Measurements from ENCODE around the gene MOBP.

MOBP gene

GRCh38 chr3:39491014-39491413 lies 23.5 kb downstream of the MOBP start:
- Mint-ChIP-seq H3K4me1 (ENCODE audit: low read depth in 2 of 2) (no peaks in the 10 kb centered on the region), H3K9me3 (no peaks in the 10 kb centered on the region), H3K36me3 (ENCODE audit: insufficient read depth) (no peaks in the 10 kb centered on the region), H3K27me3 (peaks cover 37 to 55% of the 10 kb centered on the region in 2 donors), H3K27ac (no peak overlapping the region), H3K4me3 (no peak overlapping the region)
- ATAC-seq (replicated peaks): no peak
- no peak for DNase-seq

- Mint-ChIP-seq H3K27me3 (peaks cover 38 to 56% of the 10 kb centered on the region in 2 donors), H3K27ac (no peak overlapping the region), H3K4me3 (no peak overlapping the region), H3K36me3 (ENCODE audit: insufficient read depth) (no peaks in the 10 kb centered on the region), H3K4me1 (ENCODE audit: low read depth in 2 of 2) (no peaks in the 10 kb centered on the region), H3K9me3 (no peaks in the 10 kb centered on the region)
- DNase-seq (no peak), ATAC-seq (replicated peaks) (no peak)
These were observed 24.4 kb downstream of the MOBP start for GRCh38 chr3:39491733-39492350.

GRCh38 chr3:39494781-39495180 lies 27.3 kb downstream of the MOBP start:
- H3K4me1 Mint-ChIP-seq (ENCODE audit: low read depth in 2 of 2): peaks cover 0 to 2% of the 10 kb centered on the region in 2 donors
- ATAC-seq (replicated peaks): no peak

GRCh38 chr3:39497753-39498152 lies 30.3 kb downstream of the MOBP start:
- Mint-ChIP-seq H3K4me1 (ENCODE audit: low read depth in 2 of 2) (peaks cover 0 to 2% of the 10 kb centered on the region in 2 donors), H3K27me3 (peaks cover 49 to 75% of the 10 kb centered on the region in 2 donors), H3K4me3 (no peak overlapping the region), H3K27ac (no peak overlapping the region), H3K36me3 (ENCODE audit: insufficient read depth) (no peaks in the 10 kb centered on the region), H3K9me3 (no peaks in the 10 kb centered on the region)
- no peak for DNase-seq
- ATAC-seq (replicated peaks): no peak

More at GRCh38 chr3:39494781-39495180, 27.3 kb downstream of the MOBP start:
- H3K27me3 Mint-ChIP-seq: peaks cover 44 to 67% of the 10 kb centered on the region in 2 donors
- no peak overlapping the region for H3K4me3 Mint-ChIP-seq
- H3K27ac Mint-ChIP-seq: no peak overlapping the region
- no peak for DNase-seq
- no peaks in the 10 kb centered on the region for H3K36me3 Mint-ChIP-seq (ENCODE audit: insufficient read depth)
- no peaks in the 10 kb centered on the region for H3K9me3 Mint-ChIP-seq

GRCh38 chr3:39499651-39500273 lies 32.3 kb downstream of the MOBP start:
- H3K4me1 Mint-ChIP-seq (ENCODE audit: low read depth in 2 of 2): peaks cover 0 to 2% of the 10 kb centered on the region in 2 donors
- H3K4me3 Mint-ChIP-seq: no peak overlapping the region
- ATAC-seq (replicated peaks) (no peak), DNase-seq (no peak)
- no peaks in the 10 kb centered on the region for H3K36me3 Mint-ChIP-seq (ENCODE audit: insufficient read depth)
- peaks cover 57 to 73% of the 10 kb centered on the region in 2 donors for H3K27me3 Mint-ChIP-seq
- H3K9me3 Mint-ChIP-seq: no peaks in the 10 kb centered on the region
- no peak overlapping the region for H3K27ac Mint-ChIP-seq

- Mint-ChIP-seq H3K4me3 (no peak overlapping the region), H3K9me3 (no peaks in the 10 kb centered on the region), H3K36me3 (ENCODE audit: insufficient read depth) (no peaks in the 10 kb centered on the region), H3K27me3 (peaks cover 57 to 72% of the 10 kb centered on the region in 2 donors), H3K4me1 (ENCODE audit: low read depth in 2 of 2) (peaks cover 0 to 2% of the 10 kb centered on the region in 2 donors), H3K27ac (no peak overlapping the region)
- DNase-seq (no peak), ATAC-seq (replicated peaks) (no peak)
These were observed 33.6 kb downstream of the MOBP start for GRCh38 chr3:39501059-39501458.

GRCh38 chr3:39501968-39502837 lies 34.7 kb downstream of the MOBP start:
- H3K36me3 Mint-ChIP-seq (ENCODE audit: insufficient read depth): no peaks in the 10 kb centered on the region
- peaks cover 0 to 2% of the 10 kb centered on the region in 2 donors for H3K4me1 Mint-ChIP-seq (ENCODE audit: low read depth in 2 of 2)
- H3K9me3 Mint-ChIP-seq: no peaks in the 10 kb centered on the region
- DNase-seq (no peak), ATAC-seq (replicated peaks) (no peak)
- H3K27ac Mint-ChIP-seq: no peak overlapping the region
- H3K4me3 Mint-ChIP-seq: no peak overlapping the region
- peaks cover 54 to 68% of the 10 kb centered on the region in 2 donors for H3K27me3 Mint-ChIP-seq

- ATAC-seq (replicated peaks): no peak
- H3K27me3 Mint-ChIP-seq: peaks cover 51 to 63% of the 10 kb centered on the region in 2 donors
- H3K4me3 Mint-ChIP-seq: no peak overlapping the region
- no peaks in the 10 kb centered on the region for H3K9me3 Mint-ChIP-seq
- no peaks in the 10 kb centered on the region for H3K36me3 Mint-ChIP-seq (ENCODE audit: insufficient read depth)
- no peak for DNase-seq
- H3K4me1 Mint-ChIP-seq (ENCODE audit: low read depth in 2 of 2): peaks cover 0 to 2% of the 10 kb centered on the region in 2 donors
- no peak overlapping the region for H3K27ac Mint-ChIP-seq
These were observed 35.3 kb downstream of the MOBP start for GRCh38 chr3:39502838-39503145.

- H3K9me3 Mint-ChIP-seq: no peaks in the 10 kb centered on the region
- DNase-seq (no peak), ATAC-seq (replicated peaks) (no peak)
- no peaks in the 10 kb centered on the region for H3K4me1 Mint-ChIP-seq (ENCODE audit: low read depth in 2 of 2)
- no peak overlapping the region for H3K27ac Mint-ChIP-seq
- H3K4me3 Mint-ChIP-seq: no peak overlapping the region
- H3K27me3 Mint-ChIP-seq: peaks cover 22 to 30% of the 10 kb centered on the region in 2 donors
- no peaks in the 10 kb centered on the region for H3K36me3 Mint-ChIP-seq (ENCODE audit: insufficient read depth)
These were observed 38.6 kb downstream of the MOBP start for GRCh38 chr3:39505866-39506742.

GRCh38 chr3:39506863-39507262 lies 39.4 kb downstream of the MOBP start:
- H3K4me3 Mint-ChIP-seq: no peak overlapping the region
- no peaks in the 10 kb centered on the region for H3K36me3 Mint-ChIP-seq (ENCODE audit: insufficient read depth)
- ATAC-seq (replicated peaks) (no peak), DNase-seq (no peak)
- no peak overlapping the region for H3K27ac Mint-ChIP-seq
- H3K27me3 Mint-ChIP-seq: peaks cover 17 to 26% of the 10 kb centered on the region in 2 donors
- H3K4me1 Mint-ChIP-seq (ENCODE audit: low read depth in 2 of 2): no peaks in the 10 kb centered on the region
- H3K9me3 Mint-ChIP-seq: no peaks in the 10 kb centered on the region

GRCh38 chr3:39513791-39514369 lies 46.4 kb downstream of the MOBP start:
- Mint-ChIP-seq H3K4me3 (no peak overlapping the region), H3K27ac (no peak overlapping the region), H3K9me3 (no peaks in the 10 kb centered on the region), H3K4me1 (ENCODE audit: low read depth in 2 of 2) (no peaks in the 10 kb centered on the region), H3K36me3 (ENCODE audit: insufficient read depth) (no peaks in the 10 kb centered on the region), H3K27me3 (peaks cover 27 to 42% of the 10 kb centered on the region in 2 donors)
- no peak for DNase-seq
- ATAC-seq (replicated peaks): no peak

GRCh38 chr3:39515681-39516441 lies 48.4 kb downstream of the MOBP start:
- Mint-ChIP-seq H3K27ac (no peak overlapping the region), H3K4me3 (no peak overlapping the region), H3K4me1 (ENCODE audit: low read depth in 2 of 2) (no peaks in the 10 kb centered on the region), H3K27me3 (peaks cover 42 to 54% of the 10 kb centered on the region in 2 donors), H3K9me3 (no peaks in the 10 kb centered on the region), H3K36me3 (ENCODE audit: insufficient read depth) (no peaks in the 10 kb centered on the region)
- DNase-seq (no peak), ATAC-seq (replicated peaks) (no peak)
